ENCODE data around the gene CCL28.

DNA sequence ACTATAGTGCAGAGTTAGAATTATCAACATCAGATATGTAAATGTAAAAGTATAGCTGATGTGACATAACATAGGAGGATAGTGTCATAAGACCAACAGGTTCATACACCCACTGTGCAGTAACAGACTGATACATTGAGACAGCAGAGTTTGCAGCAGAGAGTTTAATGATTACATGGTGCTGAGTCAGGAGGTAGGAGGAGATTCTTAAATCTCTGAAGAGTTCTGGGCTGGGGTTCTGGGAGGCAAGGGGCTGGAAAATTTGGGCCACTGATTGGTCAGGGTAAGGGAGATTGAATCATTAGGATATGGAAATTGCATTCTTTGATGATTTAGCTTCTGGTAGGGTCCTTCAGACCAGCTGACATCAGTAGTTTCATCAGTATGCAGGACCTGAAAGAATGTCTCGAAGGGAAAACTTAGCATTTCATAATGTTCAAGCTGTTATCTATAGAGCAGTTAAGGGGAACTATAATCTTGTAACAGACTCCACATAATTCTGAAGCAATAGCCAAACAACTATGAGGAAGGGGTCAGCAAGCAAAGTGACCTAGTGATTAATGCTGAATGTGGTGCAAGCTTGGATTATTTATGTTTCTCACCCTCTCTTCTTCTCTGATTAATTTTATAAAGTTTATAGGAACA, 35.6 kb downstream of the CCL28 start:
- TF ChIP-seq, protein P1, sequence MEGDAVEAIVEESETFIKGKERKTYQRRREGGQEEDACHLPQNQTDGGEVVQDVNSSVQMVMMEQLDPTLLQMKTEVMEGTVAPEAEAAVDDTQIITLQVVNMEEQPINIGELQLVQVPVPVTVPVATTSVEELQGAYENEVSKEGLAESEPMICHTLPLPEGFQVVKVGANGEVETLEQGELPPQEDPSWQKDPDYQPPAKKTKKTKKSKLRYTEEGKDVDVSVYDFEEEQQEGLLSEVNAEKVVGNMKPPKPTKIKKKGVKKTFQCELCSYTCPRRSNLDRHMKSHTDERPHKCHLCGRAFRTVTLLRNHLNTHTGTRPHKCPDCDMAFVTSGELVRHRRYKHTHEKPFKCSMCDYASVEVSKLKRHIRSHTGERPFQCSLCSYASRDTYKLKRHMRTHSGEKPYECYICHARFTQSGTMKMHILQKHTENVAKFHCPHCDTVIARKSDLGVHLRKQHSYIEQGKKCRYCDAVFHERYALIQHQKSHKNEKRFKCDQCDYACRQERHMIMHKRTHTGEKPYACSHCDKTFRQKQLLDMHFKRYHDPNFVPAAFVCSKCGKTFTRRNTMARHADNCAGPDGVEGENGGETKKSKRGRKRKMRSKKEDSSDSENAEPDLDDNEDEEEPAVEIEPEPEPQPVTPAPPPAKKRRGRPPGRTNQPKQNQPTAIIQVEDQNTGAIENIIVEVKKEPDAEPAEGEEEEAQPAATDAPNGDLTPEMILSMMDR (IDR thresholded peaks at IDR 0.05; ENCODE audit: insufficient read depth, low read length) = no peak
- TF ChIP-seq, protein P2, sequence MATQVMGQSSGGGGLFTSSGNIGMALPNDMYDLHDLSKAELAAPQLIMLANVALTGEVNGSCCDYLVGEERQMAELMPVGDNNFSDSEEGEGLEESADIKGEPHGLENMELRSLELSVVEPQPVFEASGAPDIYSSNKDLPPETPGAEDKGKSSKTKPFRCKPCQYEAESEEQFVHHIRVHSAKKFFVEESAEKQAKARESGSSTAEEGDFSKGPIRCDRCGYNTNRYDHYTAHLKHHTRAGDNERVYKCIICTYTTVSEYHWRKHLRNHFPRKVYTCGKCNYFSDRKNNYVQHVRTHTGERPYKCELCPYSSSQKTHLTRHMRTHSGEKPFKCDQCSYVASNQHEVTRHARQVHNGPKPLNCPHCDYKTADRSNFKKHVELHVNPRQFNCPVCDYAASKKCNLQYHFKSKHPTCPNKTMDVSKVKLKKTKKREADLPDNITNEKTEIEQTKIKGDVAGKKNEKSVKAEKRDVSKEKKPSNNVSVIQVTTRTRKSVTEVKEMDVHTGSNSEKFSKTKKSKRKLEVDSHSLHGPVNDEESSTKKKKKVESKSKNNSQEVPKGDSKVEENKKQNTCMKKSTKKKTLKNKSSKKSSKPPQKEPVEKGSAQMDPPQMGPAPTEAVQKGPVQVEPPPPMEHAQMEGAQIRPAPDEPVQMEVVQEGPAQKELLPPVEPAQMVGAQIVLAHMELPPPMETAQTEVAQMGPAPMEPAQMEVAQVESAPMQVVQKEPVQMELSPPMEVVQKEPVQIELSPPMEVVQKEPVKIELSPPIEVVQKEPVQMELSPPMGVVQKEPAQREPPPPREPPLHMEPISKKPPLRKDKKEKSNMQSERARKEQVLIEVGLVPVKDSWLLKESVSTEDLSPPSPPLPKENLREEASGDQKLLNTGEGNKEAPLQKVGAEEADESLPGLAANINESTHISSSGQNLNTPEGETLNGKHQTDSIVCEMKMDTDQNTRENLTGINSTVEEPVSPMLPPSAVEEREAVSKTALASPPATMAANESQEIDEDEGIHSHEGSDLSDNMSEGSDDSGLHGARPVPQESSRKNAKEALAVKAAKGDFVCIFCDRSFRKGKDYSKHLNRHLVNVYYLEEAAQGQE (IDR thresholded peaks at IDR 0.05; ENCODE audit: insufficient replicate concordance, low read depth) = no peak
- TF ChIP-seq GABPA (IDR thresholded peaks at IDR 0.05; ENCODE audit: low read depth) (no peak), POLR2AphosphoS5 (IDR thresholded peaks at IDR 0.05; ENCODE audit: low read depth) (no peak), SPI1 (IDR thresholded peaks at IDR 0.05; ENCODE audit: borderline replicate concordance, low read depth) (no peak)
